ENCODE results near the gene SHC3. TPM values are rescaled to one million over a fixed set of nuclear protein-coding genes. Genes with fewer than 3 reads are reported as not detected.

SHC3 gene
- polyA plus RNA-seq, 1 experiment, result 1.3 TPM

GRCh38 chr9:89153232-89154017 is 25.2 kb downstream of the SHC3 start:
- Histone ChIP-seq H3K36me3 (ENCODE audit: control insufficient read depth, insufficient read depth, low read length) (no peaks in the 10 kb centered on the region), H3K4me3 (ENCODE audit: low read depth, low read length) (no peak overlapping the region), H3K27me3 (ENCODE audit: control insufficient read depth, insufficient read depth, low read length) (no peaks in the 10 kb centered on the region; the same call in 1 of the 2 replicates)
- no peak for TF ChIP-seq CTCF (IDR thresholded peaks at IDR 0.05; ENCODE audit: insufficient read depth, low read depth, low read length)
- peak; percentile 51 for DNase-seq (ENCODE audit: low read depth)
- ChIA-PET CTCF (interaction anchor here (1.0 to 1.3 kb wide), 4 partner anchors 16 to 559 kb away, joined by 3 read pairs; no protein-coding TSS in a partner anchor), POLR2A (no interaction called here)

GRCh38 chr9:89149726-89150125 is 28.9 kb downstream of the SHC3 start:
- Histone ChIP-seq H3K36me3 (ENCODE audit: control insufficient read depth, insufficient read depth, low read length) (no peaks in the 10 kb centered on the region), H3K4me3 (ENCODE audit: low read depth, low read length) (no peak overlapping the region), H3K27me3 (ENCODE audit: control insufficient read depth, insufficient read depth, low read length) (no peaks in the 10 kb centered on the region; the same call in 1 of the 2 replicates)
- POLR2A ChIA-PET, result no interaction called here
- DNase-seq (ENCODE audit: low read depth), result peak; percentile 10
- no peak for TF ChIP-seq CTCF (IDR thresholded peaks at IDR 0.05; ENCODE audit: insufficient read depth, low read depth, low read length)
- CTCF ChIA-PET, result interaction anchor here (1.0 to 1.3 kb wide), 2 partner anchors 20 to 127 kb away, joined by 3 read pairs; no protein-coding TSS in a partner anchor

GRCh38 chr9:89145097-89145496 is 33.5 kb downstream of the SHC3 start:
- CTCF ChIA-PET, result no interaction called here
- H3K4me3 ChIP-seq (ENCODE audit: low read depth, low read length), result no peak overlapping the region
- no peaks in the 10 kb centered on the region for H3K27me3 ChIP-seq (ENCODE audit: control insufficient read depth, insufficient read depth, low read length)
- TF ChIP-seq CTCF (IDR thresholded peaks at IDR 0.05; ENCODE audit: insufficient read depth, low read depth, low read length), result no peak
- POLR2A ChIA-PET, result no interaction called here
- H3K36me3 ChIP-seq (ENCODE audit: control insufficient read depth, insufficient read depth, low read length), result no peaks in the 10 kb centered on the region
- no peak for DNase-seq (ENCODE audit: low read depth)

GRCh38 chr9:89144238-89144637 is 34.4 kb downstream of the SHC3 start:
- Histone ChIP-seq H3K4me3 (ENCODE audit: low read depth, low read length) (no peak overlapping the region), H3K36me3 (ENCODE audit: control insufficient read depth, insufficient read depth, low read length) (no peaks in the 10 kb centered on the region), H3K27me3 (ENCODE audit: control insufficient read depth, insufficient read depth, low read length) (no peaks in the 10 kb centered on the region)
- no peak for DNase-seq (ENCODE audit: low read depth)
- ChIA-PET POLR2A (no interaction called here), CTCF (no interaction called here)
- TF ChIP-seq CTCF (IDR thresholded peaks at IDR 0.05; ENCODE audit: insufficient read depth, low read depth, low read length), result no peak

- Histone ChIP-seq H3K4me3 (ENCODE audit: low read depth, low read length) (no peak overlapping the region), H3K36me3 (ENCODE audit: control insufficient read depth, insufficient read depth, low read length) (no peaks in the 10 kb centered on the region), H3K27me3 (ENCODE audit: control insufficient read depth, insufficient read depth, low read length) (no peaks in the 10 kb centered on the region)
- no peak for DNase-seq (ENCODE audit: low read depth)
- ChIA-PET CTCF (no interaction called here), POLR2A (no interaction called here)
- TF ChIP-seq CTCF (IDR thresholded peaks at IDR 0.05; ENCODE audit: insufficient read depth, low read depth, low read length), result no peak
Measured at GRCh38 chr9:89143266-89143665, 35.4 kb downstream of the SHC3 start.

All from BJ (cell line).